Glutamatergic neuron (in vitro differentiated cells): Measurements from ENCODE around the gene SHROOM3. TPM values are rescaled to one million over a fixed set of nuclear protein-coding genes. Genes with fewer than 3 reads are reported as not detected.

Experiments used
- DNase-seq: peaks from one replicate; pipeline ENCODE4 v3.0.0; 2022
- H3K27ac Mint-ChIP-seq: one replicate; pipeline ENCODE4 v1.8.0; 2020; ENCODE audit warnings: mild to moderate bottlenecking, mixed read lengths, inconsistent platforms; ENCODE audit not compliant: unreplicated experiment
- H3K27me3 Mint-ChIP-seq: one replicate; pipeline ENCODE4 v1.8.0; 2020; ENCODE audit warnings: mild to moderate bottlenecking, moderate library complexity, mixed read lengths, inconsistent platforms; ENCODE audit not compliant: unreplicated experiment
- H3K36me3 Mint-ChIP-seq: one replicate; pipeline ENCODE4 v1.8.0; 2020; ENCODE audit warnings: mild to moderate bottlenecking, mixed read lengths, inconsistent platforms; ENCODE audit not compliant: unreplicated experiment
- H3K4me1 Mint-ChIP-seq: one replicate; pipeline ENCODE4 v1.8.0; 2020; ENCODE audit warnings: mild to moderate bottlenecking, low read depth, mixed read lengths, inconsistent platforms; ENCODE audit not compliant: unreplicated experiment
- H3K4me3 Mint-ChIP-seq: one replicate; pipeline ENCODE4 v1.8.0; 2020; ENCODE audit warnings: mild to moderate bottlenecking, mixed read lengths, inconsistent platforms; ENCODE audit not compliant: unreplicated experiment
- H3K9me3 Mint-ChIP-seq: one replicate; pipeline ENCODE4 v1.8.0; 2020; ENCODE audit warnings: mild to moderate bottlenecking, moderate library complexity, mixed read lengths, inconsistent platforms; ENCODE audit not compliant: unreplicated experiment
- total RNA-seq: library from RNA; stranded (reverse); fragmentation: NEBNext Ultra II Directional; extraction: Animal tissue kit (Norgen Biotek cat#: 25700); gene quantifications from one replicate; pipeline ENCODE4 v1.2.1, GENCODE V29; 2021; ENCODE audit not compliant: unreplicated experiment
- TF ChIP-seq, protein P1 (sequence below): fragments of 200-600 bp; sonication (generic); IDR thresholded peaks from one replicate; pipeline ENCODE4 v1.5.0; 2021; ENCODE audit not compliant: partially characterized antibody, unreplicated experiment

The SHROOM3 gene
- total RNA-seq, 1 donor from 2014 or later: 1.9 TPM

DNA sequence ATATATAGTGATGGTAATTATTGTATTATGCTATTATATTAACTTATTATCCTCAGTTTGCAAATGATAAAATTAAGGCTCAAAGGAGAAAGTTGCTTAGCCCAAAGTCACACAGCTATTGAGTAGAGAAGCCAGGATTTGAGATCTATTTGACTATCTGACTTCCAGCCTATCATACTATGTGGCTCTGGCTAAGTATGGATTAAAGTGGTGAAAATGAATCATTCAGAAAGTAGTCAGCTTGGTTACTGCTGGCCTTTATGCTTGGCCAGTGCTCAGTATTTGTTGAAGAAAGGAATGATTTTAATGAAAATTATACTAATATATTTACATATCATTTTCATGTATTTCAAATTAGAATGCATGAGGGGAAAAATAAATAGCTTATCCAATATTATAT, 219.8 kb downstream of the SHROOM3 start:
- Mint-ChIP-seq H3K4me1 (no peaks in the 10 kb centered on the region), H3K9me3 (no peaks in the 10 kb centered on the region), H3K27ac (no peak overlapping the region), H3K36me3 (no peaks in the 10 kb centered on the region), H3K27me3 (peaks cover 3% of the 10 kb centered on the region), H3K4me3 (no peak overlapping the region)
- TF ChIP-seq, protein P1, sequence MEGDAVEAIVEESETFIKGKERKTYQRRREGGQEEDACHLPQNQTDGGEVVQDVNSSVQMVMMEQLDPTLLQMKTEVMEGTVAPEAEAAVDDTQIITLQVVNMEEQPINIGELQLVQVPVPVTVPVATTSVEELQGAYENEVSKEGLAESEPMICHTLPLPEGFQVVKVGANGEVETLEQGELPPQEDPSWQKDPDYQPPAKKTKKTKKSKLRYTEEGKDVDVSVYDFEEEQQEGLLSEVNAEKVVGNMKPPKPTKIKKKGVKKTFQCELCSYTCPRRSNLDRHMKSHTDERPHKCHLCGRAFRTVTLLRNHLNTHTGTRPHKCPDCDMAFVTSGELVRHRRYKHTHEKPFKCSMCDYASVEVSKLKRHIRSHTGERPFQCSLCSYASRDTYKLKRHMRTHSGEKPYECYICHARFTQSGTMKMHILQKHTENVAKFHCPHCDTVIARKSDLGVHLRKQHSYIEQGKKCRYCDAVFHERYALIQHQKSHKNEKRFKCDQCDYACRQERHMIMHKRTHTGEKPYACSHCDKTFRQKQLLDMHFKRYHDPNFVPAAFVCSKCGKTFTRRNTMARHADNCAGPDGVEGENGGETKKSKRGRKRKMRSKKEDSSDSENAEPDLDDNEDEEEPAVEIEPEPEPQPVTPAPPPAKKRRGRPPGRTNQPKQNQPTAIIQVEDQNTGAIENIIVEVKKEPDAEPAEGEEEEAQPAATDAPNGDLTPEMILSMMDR: no peak
- DNase-seq: no peak

DNA sequence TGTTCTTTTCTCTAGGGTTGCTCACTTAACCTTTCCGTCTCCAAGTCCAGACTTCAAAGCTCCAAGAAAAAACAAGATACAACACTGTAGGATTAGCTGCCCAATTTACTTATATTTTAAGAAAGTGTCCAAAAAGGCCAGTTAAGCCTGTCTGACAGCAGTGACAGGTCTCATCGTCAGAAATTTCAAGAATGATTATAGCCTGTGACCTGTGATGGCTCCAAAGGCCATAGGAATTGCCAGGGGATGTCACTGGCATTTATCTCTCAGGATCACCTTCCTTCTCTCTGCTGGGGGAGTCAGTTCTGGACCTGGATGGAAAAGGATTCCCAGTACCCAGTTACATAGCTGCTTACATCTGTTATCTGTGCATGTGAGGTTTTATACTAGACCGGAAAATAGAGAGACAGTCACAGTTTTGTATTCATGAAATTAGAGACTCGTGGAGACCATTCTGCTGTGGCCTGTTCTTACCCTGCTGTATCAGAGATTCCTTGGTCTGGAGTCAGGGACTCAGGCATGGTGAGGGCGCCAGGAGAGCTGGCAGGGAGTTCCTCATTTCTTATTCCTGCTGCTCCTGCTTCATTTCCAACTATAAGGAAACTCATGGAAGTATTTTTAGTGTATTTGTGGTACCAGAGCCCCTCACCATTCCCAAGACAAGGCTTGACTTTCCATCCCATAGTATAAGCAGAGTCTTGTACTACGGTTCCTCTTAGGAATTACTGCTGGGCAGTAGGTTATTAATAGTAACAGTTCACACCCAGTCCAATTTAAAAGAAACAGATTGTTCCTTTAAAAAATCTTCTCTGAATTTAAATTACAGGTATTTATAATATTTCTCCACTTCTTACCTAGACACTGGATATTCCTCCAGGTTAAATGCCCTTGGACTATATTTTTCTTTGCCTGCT, 220.8 kb downstream of the SHROOM3 start:
- H3K36me3 Mint-ChIP-seq: no peaks in the 10 kb centered on the region
- no peak overlapping the region for H3K27ac Mint-ChIP-seq
- H3K4me3 Mint-ChIP-seq: no peak overlapping the region
- DNase-seq: no peak
- TF ChIP-seq, protein P1: no peak
- peaks cover 3% of the 10 kb centered on the region for H3K27me3 Mint-ChIP-seq
- H3K4me1 Mint-ChIP-seq: no peaks in the 10 kb centered on the region
- H3K9me3 Mint-ChIP-seq: no peaks in the 10 kb centered on the region

DNA sequence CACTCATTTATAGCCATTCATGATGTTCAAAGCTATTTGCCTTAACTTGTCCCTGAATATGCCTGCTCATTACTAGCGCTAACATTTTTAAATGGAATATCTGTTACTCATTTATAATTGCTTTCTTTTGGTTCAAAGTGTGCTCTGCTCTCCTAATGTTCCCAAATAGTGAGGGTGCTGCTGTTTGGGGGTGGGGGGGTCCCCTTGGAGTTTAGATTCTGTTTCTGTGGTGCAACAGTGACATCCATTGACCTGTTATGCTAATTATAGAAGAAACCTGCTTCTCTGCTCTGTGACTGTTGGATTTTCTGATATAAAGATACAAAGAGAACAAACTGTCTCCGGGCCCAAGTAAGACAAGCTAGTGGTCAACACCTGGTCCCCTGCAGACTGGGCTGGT, 222.4 kb downstream of the SHROOM3 start:
- TF ChIP-seq, protein P1: no peak
- H3K27me3 Mint-ChIP-seq: no peaks in the 10 kb centered on the region
- DNase-seq: no peak
- H3K36me3 Mint-ChIP-seq: no peaks in the 10 kb centered on the region
- no peak overlapping the region for H3K27ac Mint-ChIP-seq
- H3K4me3 Mint-ChIP-seq: no peak overlapping the region
- H3K4me1 Mint-ChIP-seq: no peaks in the 10 kb centered on the region
- no peaks in the 10 kb centered on the region for H3K9me3 Mint-ChIP-seq

DNA sequence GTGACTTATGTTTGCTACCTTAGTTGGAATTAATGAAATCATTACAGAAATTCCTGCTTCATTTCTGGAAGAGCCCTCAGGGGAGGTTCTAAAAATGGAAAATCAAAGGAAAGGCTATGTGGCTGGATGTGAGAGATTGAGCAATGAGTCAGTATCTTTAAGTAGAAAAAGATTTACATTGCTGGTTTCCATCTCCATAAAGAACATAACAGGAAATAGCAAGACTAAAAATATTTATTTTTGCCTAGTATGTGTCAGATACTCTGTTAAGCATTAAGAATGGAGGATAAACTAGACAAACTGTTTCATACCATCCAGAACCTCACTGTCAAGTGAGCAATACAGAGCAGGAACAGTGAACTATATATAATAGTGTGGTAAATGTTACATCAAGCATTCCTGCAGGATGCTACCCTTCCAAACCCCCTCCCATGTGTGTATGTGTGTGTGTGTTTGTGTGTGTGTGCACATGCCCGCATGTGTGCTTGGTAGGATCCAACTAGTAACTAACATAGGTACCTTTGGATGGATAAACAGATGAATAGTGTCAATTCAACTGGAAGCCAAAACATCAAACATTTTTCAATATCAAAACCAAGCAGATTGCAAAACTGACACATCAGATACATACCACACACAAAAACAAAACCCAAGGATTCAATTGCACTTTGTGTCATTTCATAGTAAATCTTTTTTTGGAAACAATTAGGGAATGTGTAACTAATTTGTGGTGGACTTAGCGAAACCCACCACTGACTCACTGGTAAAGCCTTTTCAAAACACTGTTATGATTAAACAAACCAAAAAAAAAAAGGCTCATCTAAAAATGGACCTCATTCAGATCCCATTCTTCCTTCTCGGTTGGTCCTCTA, 223.4 kb downstream of the SHROOM3 start:
- no peaks in the 10 kb centered on the region for H3K4me1 Mint-ChIP-seq
- TF ChIP-seq, protein P1: no peak
- H3K9me3 Mint-ChIP-seq: no peaks in the 10 kb centered on the region
- H3K27me3 Mint-ChIP-seq: no peaks in the 10 kb centered on the region
- no peak overlapping the region for H3K27ac Mint-ChIP-seq
- DNase-seq: no peak
- no peaks in the 10 kb centered on the region for H3K36me3 Mint-ChIP-seq
- H3K4me3 Mint-ChIP-seq: no peak overlapping the region
